SKM-1 treated with dmso at 0.1 percent for 144 hours (cell line): ENCODE results near the gene KLK11.
"Not testable (repeated sequence)": the region's sequence is repeated elsewhere in the genome, so short reads cannot be mapped to it uniquely, and the experiment has no call there.

Source experiments
- DNase-seq: peaks from one replicate; lab custom pipeline; 2025; ENCODE audit not compliant: unreplicated experiment; lab: John Stamatoyannopoulos, UW

Gene KLK11

GRCh38 chr19:51006406-51006805 is 20.0 kb downstream of the KLK11 start:
- DNase-seq, result no peak

GRCh38 chr19:51005248-51005647 is 21.2 kb downstream of the KLK11 start:
- DNase-seq, result no peak

- DNase-seq, result no peak
Measured at GRCh38 chr19:51003316-51003715, 23.1 kb downstream of the KLK11 start.

- DNase-seq, result no peak
Measured at GRCh38 chr19:51002542-51003311, 23.7 kb downstream of the KLK11 start.

GRCh38 chr19:51002089-51002532 is 24.3 kb downstream of the KLK11 start:
- no peak for DNase-seq

GRCh38 chr19:51001515-51001914 is 24.9 kb downstream of the KLK11 start, which contains the start of gene KLK8:
Gene KLK8, minus strand, starts transcription at chr19:51001604. Its CDS starts 437 bp downstream, at chr19:51001167.
- DNase-seq, result no peak

GRCh38 chr19:51000981-51001380 is 25.4 kb downstream of the KLK11 start:
- no peak for DNase-seq

- DNase-seq, result no peak
Measured at GRCh38 chr19:51000426-51000825, 26.0 kb downstream of the KLK11 start.

- no peak for DNase-seq
Measured at GRCh38 chr19:50998686-50999085, 27.7 kb downstream of the KLK11 start.

- no peak for DNase-seq
Measured at GRCh38 chr19:50998061-50998460, 28.4 kb downstream of the KLK11 start.

GRCh38 chr19:50994129-50994528 is 32.3 kb downstream of the KLK11 start:
- no peak for DNase-seq

GRCh38 chr19:50992666-50993035 is 33.8 kb downstream of the KLK11 start:
- no peak for DNase-seq

GRCh38 chr19:50984416-50984815 is 42.0 kb downstream of the KLK11 start:
- not testable (repeated sequence) for DNase-seq

GRCh38 chr19:50983625-50984292 is 42.7 kb downstream of the KLK11 start, which contains the start of gene KLK7:
Gene KLK7, minus strand, starts transcription at chr19:50983917. Its CDS starts 1,518 bp downstream, at chr19:50982399.
- DNase-seq, result no peak

GRCh38 chr19:50982186-50982585 is 44.2 kb downstream of the KLK11 start:
- DNase-seq, result no peak

GRCh38 chr19:50981587-50982146 is 44.7 kb downstream of the KLK11 start:
- DNase-seq, result no peak

- no peak for DNase-seq
Measured at GRCh38 chr19:50980208-50980607, 46.2 kb downstream of the KLK11 start.

- DNase-seq, result no peak
Measured at GRCh38 chr19:50979758-50980157, 46.7 kb downstream of the KLK11 start.

- DNase-seq, result no peak
Measured at GRCh38 chr19:50978772-50979390, 47.5 kb downstream of the KLK11 start.

- no peak for DNase-seq
Measured at GRCh38 chr19:50977626-50978025, 48.8 kb downstream of the KLK11 start.

GRCh38 chr19:50975766-50976165 is 50.6 kb downstream of the KLK11 start:
- DNase-seq, result no peak
